Iris pigment epithelial cell (primary cell): ENCODE measurements around the gene FOXP1.

ENCODE experiments used
- DNase-seq: peaks from one replicate; pipeline ENCODE4 v3.0.0-alpha.2; 2011; ENCODE audit warnings: low read depth

Gene FOXP1

GRCh38 chr3:71146673-71147072 lies 436.9 kb downstream of the FOXP1 start:
- DNase-seq, result no peak

DNA sequence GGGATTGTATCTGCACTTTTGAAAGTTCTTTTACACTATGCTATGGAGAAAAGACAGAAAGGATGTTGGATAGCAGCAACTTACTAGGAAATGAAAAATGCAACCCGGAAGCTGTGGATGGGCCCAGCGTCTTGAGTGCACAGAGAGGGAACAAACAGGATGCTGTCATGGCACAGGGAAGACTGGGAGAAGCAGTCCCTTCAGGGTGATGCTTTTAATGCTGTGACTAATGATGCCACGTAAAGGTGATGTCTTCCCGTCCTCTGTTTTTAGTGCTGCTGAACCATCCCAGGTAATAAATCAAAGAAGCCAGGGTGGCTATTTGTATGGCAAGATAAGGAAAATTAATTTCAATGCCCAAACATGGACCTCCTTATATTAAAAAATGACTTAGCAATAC lies 437.6 kb downstream of the FOXP1 start:
- no peak for DNase-seq

DNA sequence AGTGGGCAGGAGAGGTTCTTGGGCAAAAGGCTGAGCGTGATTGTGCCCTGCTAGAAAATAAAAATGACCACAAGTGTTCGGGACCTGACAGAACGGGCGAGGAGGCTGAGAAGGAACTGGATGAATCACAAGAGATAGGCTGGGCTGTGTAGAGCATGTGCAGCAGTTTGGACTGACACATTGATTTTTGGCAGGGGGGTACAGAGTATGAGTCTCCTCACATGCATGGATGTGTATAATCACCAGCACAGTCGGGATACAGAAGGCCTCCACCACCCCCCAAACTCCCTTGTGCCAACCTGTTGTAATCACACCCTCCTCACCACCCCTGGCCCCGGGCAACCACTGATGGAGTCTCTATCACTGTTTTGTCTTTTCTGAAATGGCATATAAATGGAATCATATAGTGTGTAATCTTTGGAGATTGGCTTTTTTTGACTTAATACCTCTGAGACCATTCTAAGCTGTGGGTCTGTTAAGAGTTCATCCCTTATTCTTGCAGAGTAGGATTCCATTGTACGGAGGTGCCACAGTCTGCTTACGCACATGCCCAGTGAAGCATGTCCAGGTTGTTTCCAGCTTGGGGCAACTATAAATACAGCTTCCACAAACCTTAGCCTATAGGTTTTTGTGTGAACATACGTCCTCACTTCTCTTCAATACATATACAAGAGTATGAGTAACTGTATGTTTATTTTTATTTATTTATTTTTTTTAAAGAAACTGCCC lies 438.8 kb downstream of the FOXP1 start:
- DNase-seq, result no peak

GRCh38 chr3:71143493-71143892 lies 440.0 kb downstream of the FOXP1 start:
- no peak for DNase-seq

DNA sequence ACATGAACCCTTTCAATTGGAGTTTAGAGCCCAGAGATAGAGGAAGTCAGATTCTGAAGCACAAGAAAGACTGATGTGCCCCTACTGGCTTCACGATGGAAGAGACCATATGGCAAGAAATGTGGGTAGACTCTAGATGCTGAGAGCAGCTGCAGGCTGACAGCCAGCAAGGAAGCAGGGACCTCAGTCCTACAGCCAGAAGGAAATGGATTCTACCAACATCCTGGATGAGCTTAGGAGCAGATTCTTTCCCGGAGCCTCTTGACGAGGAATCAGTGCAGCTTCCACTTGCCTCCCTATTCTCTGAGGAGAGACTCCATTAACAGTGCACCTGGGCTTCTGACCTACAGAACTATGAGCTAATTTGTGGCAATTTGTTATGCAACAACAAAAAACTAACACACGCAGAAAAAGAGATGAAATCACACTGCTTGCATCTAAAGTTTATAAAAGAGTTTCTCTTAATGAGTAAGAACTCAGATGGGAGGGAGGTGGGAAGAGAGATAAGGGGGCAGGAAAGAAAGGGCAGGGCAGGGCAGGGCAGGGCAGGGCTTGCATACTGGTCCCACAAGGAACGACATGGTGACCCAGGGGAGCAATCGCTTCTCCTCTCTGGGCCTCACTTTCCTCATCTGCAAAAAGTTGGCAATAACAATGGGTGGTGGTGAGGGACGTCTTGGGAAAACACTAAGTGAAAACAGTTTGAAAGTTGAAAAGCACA lies 440.9 kb downstream of the FOXP1 start:
- peak; percentile 49 for DNase-seq

DNA sequence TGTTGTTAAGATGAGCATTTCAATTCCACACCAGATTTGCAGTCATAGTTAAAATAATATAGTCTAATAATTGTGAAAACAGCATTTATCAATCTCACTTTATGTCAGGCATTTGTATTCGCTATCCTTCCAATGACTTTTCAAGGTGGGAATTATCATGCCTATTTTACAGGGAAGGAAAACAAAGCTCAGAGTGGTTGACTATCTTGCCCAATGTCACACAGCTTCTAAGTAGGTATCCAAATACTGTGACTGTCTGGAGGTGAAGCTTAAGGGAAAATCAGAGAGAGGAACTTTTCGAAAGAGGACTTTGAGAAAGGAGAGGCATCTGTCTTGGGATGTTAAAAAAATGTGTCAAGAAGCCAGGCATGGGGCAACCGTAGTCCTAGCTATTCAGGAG lies 443.1 kb downstream of the FOXP1 start:
- DNase-seq, result no peak

- no peak for DNase-seq
These were observed 444.0 kb downstream of the FOXP1 start for GRCh38 chr3:71139496-71139895.

- DNase-seq, result no peak
These were observed 445.1 kb downstream of the FOXP1 start for GRCh38 chr3:71138410-71138809.

DNA sequence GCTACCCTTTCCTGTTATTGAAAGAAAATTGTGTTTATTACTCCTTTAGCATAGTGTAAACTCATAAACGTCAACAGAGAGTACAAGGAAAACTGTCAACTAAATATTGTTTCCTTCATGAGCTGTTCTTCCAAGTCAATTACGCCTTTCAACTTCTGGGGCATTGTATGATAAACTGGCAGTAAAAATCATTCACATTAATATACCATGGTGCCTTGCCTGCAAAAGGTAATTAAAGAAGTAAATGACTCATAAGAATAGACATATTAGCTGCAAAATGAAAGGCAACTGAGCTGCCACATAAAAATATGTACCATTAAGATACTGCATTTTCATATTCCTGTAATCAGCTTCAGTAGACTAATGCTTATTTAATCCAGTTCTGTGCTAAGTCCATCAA lies 447.3 kb downstream of the FOXP1 start:
- DNase-seq, result no peak

- peak; percentile 83 for DNase-seq
These were observed 448.0 kb downstream of the FOXP1 start for GRCh38 chr3:71135373-71136088.

GRCh38 chr3:71134521-71134920 lies 449.0 kb downstream of the FOXP1 start:
- no peak for DNase-seq

GRCh38 chr3:71133865-71134264 lies 449.7 kb downstream of the FOXP1 start:
- no peak for DNase-seq

GRCh38 chr3:71132995-71133730 lies 450.4 kb downstream of the FOXP1 start:
- no peak for DNase-seq

- DNase-seq, result no peak
These were observed 451.9 kb downstream of the FOXP1 start for GRCh38 chr3:71131375-71132314.

DNA sequence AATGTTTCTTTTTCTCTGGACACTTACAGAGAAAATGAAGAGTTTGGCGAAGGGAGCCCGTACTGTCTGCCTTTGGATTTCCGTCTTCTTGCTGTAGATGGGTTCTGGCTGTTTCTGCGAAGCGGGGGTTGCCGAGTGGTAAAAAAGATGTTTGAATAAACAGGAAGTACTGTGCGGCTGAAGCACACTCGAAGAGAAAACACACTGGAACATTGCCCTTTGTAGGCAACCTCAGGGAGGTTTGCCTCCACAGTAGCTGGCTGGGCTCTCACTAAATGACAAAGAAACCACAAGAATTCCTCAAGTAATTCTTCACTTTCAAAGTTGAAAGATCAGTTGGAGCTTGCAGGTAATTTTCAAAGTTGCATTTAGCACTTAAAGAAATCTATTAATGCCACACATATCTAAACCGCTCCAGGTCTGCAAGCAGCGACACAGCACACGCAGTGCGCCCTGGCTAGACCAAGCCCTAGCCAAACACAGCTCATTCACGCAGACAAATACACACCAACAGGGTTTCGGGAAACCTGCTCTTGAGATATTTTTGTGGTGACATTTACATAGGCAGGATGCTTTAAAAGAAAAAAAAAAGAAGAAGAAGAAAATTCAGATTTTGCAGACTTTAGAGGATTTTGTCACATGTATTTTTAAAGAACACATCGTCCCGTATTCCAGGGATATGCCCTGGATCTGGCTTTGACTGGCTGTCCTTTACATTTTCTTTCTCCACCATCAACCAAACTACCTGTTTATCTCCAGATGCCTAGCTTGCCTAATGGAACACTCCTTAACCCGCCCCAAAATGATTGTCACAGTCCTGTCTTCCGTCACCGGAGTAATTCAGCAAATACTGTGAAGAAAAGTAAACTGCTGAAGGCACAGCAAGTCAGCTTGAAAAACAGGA lies 452.8 kb downstream of the FOXP1 start:
- peak; percentile 93 for DNase-seq

GRCh38 chr3:71129611-71130431 lies 453.7 kb downstream of the FOXP1 start:
- DNase-seq, result peak; percentile 64

DNA sequence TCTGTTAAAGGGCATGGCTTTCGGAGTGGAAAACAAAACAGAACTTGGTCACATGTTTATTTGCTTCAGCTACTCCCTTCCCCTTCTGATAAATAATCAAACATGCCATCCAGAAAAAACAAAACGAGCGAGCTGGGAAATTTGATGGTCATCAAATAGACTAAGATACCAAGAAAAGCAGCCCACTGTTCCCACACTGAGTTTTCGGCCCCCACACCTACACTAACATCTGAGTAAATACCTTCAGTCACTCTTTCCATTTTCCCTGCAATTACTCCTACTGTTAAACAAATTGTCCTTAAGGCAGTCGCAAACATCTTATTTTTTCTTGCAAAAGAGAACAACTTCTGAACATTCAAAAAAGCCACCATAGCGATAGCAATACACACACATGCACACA lies 454.6 kb downstream of the FOXP1 start:
- peak; percentile 54 for DNase-seq

DNA sequence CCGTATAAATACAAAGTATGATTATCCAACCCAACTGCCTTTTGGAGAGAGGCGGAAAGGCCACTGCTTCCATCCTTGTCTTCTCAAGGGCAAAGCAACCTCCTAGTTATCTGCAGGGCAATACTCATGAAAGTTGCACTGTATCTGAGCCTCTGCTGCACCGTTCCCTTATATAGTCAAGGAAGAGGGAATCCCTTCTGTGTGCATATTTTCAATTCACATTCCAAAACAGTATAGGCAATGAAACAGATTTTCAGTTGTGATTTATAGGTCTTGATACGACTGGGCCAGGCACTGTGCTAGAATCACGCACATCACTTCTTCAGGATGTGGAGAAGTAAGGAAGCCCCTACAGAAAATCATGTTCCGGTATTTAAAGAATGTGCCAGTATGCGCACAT lies 455.7 kb downstream of the FOXP1 start:
- peak; percentile 54 for DNase-seq
